Caco-2 (cell line): ENCODE data around the gene TUBA8. TPM values are rescaled to one million over a fixed set of nuclear protein-coding genes. Genes with fewer than 3 reads are reported as not detected.

ENCODE experiments used
- BruUV-seq: library from RNA; stranded (reverse); fragments of 400-500 nt; replicated peaks from 2 replicates; lab custom pipeline; 2021; lab: Mats Ljungman, UMichigan
- CTCF ChIA-PET: fragments of 300-600 bp; sonication (Branson Sonifier 250); formaldehyde crosslinking; loops from one replicate; lab custom pipeline; 2022; ENCODE audit warnings: antibody characterized with exemption; lab: Charles Lee
- POLR2A ChIA-PET: fragments of 300-600 bp; sonication (Branson Sonifier 250); formaldehyde crosslinking; loops from one replicate; lab custom pipeline; 2022; ENCODE audit warnings: antibody characterized with exemption; lab: Charles Lee
- DNase-seq, 2 experiments: peaks; one replicate each; pipeline versions ENCODE4 v3.0.0 to v3.0.0-alpha.2; 2020 to 2022
- H3K27me3 ChIP-seq: replicated peaks from 2 replicates; pipeline ENCODE4 v1.6.0; 2011; ENCODE audit warnings: low read length; ENCODE audit not compliant: control insufficient read depth, insufficient read depth
- H3K36me3 ChIP-seq: 2 replicates; pipeline ENCODE4 v1.5.1; 2011; ENCODE audit warnings: low read length; ENCODE audit not compliant: control insufficient read depth, insufficient read depth
- H3K4me1 ChIP-seq: fragments of 250-450 bp; sonication (Bioruptor Pico); 2 replicates; pipeline ENCODE4 v1.5.1; 2020; ENCODE audit warnings: mild to moderate bottlenecking
- H3K4me3 ChIP-seq: 2 replicates; pipeline ENCODE4 v1.5.1; 2011; ENCODE audit warnings: low read depth, mild to moderate bottlenecking, control low read depth, low read length
- H3K9me3 ChIP-seq: fragments of 250-450 bp; sonication (Bioruptor Pico); 2 replicates; pipeline ENCODE4 v1.5.1; 2020; ENCODE audit warnings: mild to moderate bottlenecking, moderate library complexity
- H3K27ac Mint-ChIP-seq: one replicate; pipeline ENCODE4 v1.8.0; 2022; ENCODE audit warnings: mixed read lengths; ENCODE audit not compliant: unreplicated experiment
- H3K27me3 Mint-ChIP-seq: one replicate; pipeline ENCODE4 v1.8.0; 2022; ENCODE audit warnings: mixed read lengths; ENCODE audit not compliant: insufficient read depth, unreplicated experiment
- H3K36me3 Mint-ChIP-seq: one replicate; pipeline ENCODE4 v1.8.0; 2022; ENCODE audit warnings: mild to moderate bottlenecking, mixed read lengths; ENCODE audit not compliant: insufficient read depth, unreplicated experiment
- H3K4me1 Mint-ChIP-seq: one replicate; pipeline ENCODE4 v1.8.0; 2022; ENCODE audit warnings: low read depth, mixed read lengths; ENCODE audit not compliant: unreplicated experiment
- H3K4me3 Mint-ChIP-seq: one replicate; pipeline ENCODE4 v1.8.0; 2022; ENCODE audit warnings: mild to moderate bottlenecking, moderate library complexity, mixed read lengths; ENCODE audit not compliant: unreplicated experiment
- H3K9me3 Mint-ChIP-seq: one replicate; pipeline ENCODE4 v1.8.0; 2022; ENCODE audit warnings: mixed read lengths; ENCODE audit not compliant: unreplicated experiment
- CTCF ChIP-seq, 2 experiments: fragments of 200-600 bp in 1 of 2; IDR thresholded peaks; 1 replicate in 1 of 2; 2 replicates in 1 of 2; pipeline versions ENCODE4 v1.5.1 to v1.8.0; 2011 to 2022; ENCODE audit warnings: antibody characterized with exemption in 1 of 2, control low read depth in 1 of 2, inconsistent platforms in 1 of 2, low read depth in 1 of 2, low read length in 1 of 2, mild to moderate bottlenecking in 1 of 2, moderate library complexity in 1 of 2; ENCODE audit not compliant: insufficient read depth in 1 of 2, severe bottlenecking in 1 of 2, unreplicated experiment in 1 of 2
- intact Hi-C: fragments of 100-400 bp; cut with micrococcal nuclease; formaldehyde crosslinking; loops from one replicate; pipeline ENCODE4 v1.10.0; 2022; ENCODE audit not compliant: unreplicated experiment
- total RNA-seq: library from RNA; stranded (reverse); gene quantifications from 2 replicates; pipeline ENCODE4 v1.2.3, GENCODE V29; 2022

The TUBA8 gene
- total RNA-seq, 1 experiment from 2014 or later = 0.73 TPM

GRCh38 chr22:18118345-18118915 is 7.8 kb downstream of the TUBA8 start:
- Mint-ChIP-seq H3K4me1 (no peaks in the 10 kb centered on the region), H3K27ac (no peak overlapping the region), H3K9me3 (no peaks in the 10 kb centered on the region), H3K4me3 (no peak overlapping the region), H3K36me3 (no peaks in the 10 kb centered on the region), H3K27me3 (no peaks in the 10 kb centered on the region)
- H3K4me1 ChIP-seq = no peaks in the 10 kb centered on the region
- BruUV-seq = no TSS peak
- no peak for TF ChIP-seq CTCF (IDR thresholded peaks at IDR 0.05; ENCODE audit: insufficient read depth in 1 of 2, low read depth in 1 of 2, low read length in 1 of 2, severe bottlenecking in 1 of 2, unreplicated experiment in 1 of 2)
- H3K27me3 ChIP-seq = no peaks in the 10 kb centered on the region; the same call in 1 of the 2 replicates
- DNase-seq = no peak
- intact Hi-C loops = no loop called here
- CTCF ChIA-PET = interaction anchor here (0.6 kb wide), 1 partner anchor 20 kb away, joined by 3 read pairs; no protein-coding TSS in a partner anchor
- no peaks in the 10 kb centered on the region for H3K9me3 ChIP-seq
- no peak overlapping the region for H3K4me3 ChIP-seq
- POLR2A ChIA-PET = no interaction called here
- H3K36me3 ChIP-seq = no peaks in the 10 kb centered on the region

- intact Hi-C loops = no loop called here
- Mint-ChIP-seq H3K4me1 (no peaks in the 10 kb centered on the region), H3K27ac (no peak overlapping the region), H3K9me3 (no peaks in the 10 kb centered on the region), H3K27me3 (no peaks in the 10 kb centered on the region), H3K4me3 (no peak overlapping the region), H3K36me3 (no peaks in the 10 kb centered on the region)
- no peak for TF ChIP-seq CTCF (IDR thresholded peaks at IDR 0.05; ENCODE audit: insufficient read depth in 1 of 2, low read depth in 1 of 2, low read length in 1 of 2, severe bottlenecking in 1 of 2, unreplicated experiment in 1 of 2)
- H3K27me3 ChIP-seq = no peaks in the 10 kb centered on the region; the same call in 1 of the 2 replicates
- no peaks in the 10 kb centered on the region for H3K9me3 ChIP-seq
- no peak for DNase-seq
- no peaks in the 10 kb centered on the region for H3K36me3 ChIP-seq
- ChIA-PET POLR2A (no interaction called here), CTCF (interaction anchor here (0.6 kb wide), 1 partner anchor 19 kb away, joined by 3 read pairs; no protein-coding TSS in a partner anchor)
- H3K4me1 ChIP-seq = no peaks in the 10 kb centered on the region
- no TSS peak for BruUV-seq
- H3K4me3 ChIP-seq = no peak overlapping the region
Measured at GRCh38 chr22:18119409-18120110, 9.0 kb downstream of the TUBA8 start.

GRCh38 chr22:18120857-18121256 is 10.2 kb downstream of the TUBA8 start:
- no TSS peak for BruUV-seq
- DNase-seq = no peak
- CTCF ChIA-PET = no interaction called here

More at GRCh38 chr22:18120857-18121256, 10.2 kb downstream of the TUBA8 start:
- Histone ChIP-seq H3K4me3 (no peak overlapping the region), H3K27me3 (no peaks in the 10 kb centered on the region; the same call in 1 of the 2 replicates), H3K36me3 (no peaks in the 10 kb centered on the region), H3K9me3 (no peaks in the 10 kb centered on the region), H3K4me1 (no peaks in the 10 kb centered on the region)
- no peak for TF ChIP-seq CTCF (IDR thresholded peaks at IDR 0.05; ENCODE audit: insufficient read depth in 1 of 2, low read depth in 1 of 2, low read length in 1 of 2, severe bottlenecking in 1 of 2, unreplicated experiment in 1 of 2)
- H3K9me3 Mint-ChIP-seq = no peaks in the 10 kb centered on the region
- H3K4me1 Mint-ChIP-seq = no peaks in the 10 kb centered on the region
- intact Hi-C loops = no loop called here
- no peaks in the 10 kb centered on the region for H3K27me3 Mint-ChIP-seq
- H3K4me3 Mint-ChIP-seq = no peak overlapping the region
- no peaks in the 10 kb centered on the region for H3K36me3 Mint-ChIP-seq
- POLR2A ChIA-PET = no interaction called here
- H3K27ac Mint-ChIP-seq = no peak overlapping the region
